ENCODE data around the gene CTF1. TPM values are rescaled to one million over a fixed set of nuclear protein-coding genes. Genes with fewer than 3 reads are reported as not detected.

The CTF1 gene
- total RNA-seq, 2 experiments from 2014 or later = 0.09 to 0.46 TPM

DNA sequence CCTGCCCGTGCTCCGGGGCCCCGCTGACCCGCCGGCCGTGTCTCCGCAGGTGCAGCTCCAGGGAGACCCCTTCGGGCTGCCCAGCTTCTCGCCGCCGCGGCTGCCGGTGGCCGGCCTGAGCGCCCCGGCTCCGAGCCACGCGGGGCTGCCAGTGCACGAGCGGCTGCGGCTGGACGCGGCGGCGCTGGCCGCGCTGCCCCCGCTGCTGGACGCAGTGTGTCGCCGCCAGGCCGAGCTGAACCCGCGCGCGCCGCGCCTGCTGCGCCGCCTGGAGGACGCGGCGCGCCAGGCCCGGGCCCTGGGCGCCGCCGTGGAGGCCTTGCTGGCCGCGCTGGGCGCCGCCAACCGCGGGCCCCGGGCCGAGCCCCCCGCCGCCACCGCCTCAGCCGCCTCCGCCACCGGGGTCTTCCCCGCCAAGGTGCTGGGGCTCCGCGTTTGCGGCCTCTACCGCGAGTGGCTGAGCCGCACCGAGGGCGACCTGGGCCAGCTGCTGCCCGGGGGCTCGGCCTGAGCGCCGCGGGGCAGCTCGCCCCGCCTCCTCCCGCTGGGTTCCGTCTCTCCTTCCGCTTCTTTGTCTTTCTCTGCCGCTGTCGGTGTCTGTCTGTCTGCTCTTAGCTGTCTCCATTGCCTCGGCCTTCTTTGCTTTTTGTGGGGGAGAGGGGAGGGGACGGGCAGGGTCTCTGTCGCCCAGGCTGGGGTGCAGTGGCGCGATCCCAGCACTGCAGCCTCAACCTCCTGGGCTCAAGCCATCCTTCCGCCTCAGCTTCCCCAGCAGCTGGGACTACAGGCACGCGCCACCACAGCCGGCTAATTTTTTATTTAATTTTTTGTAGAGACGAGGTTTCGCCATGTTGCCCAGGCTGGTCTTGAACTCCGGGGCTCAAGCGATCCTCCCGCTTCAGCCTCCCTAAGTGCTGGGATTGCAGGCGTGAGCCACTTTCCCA is 5.9 kb downstream of the CTF1 start:
- H3K27ac ChIP-seq (ENCODE audit: low read depth, low read length, poor library complexity, severe bottlenecking) = no peak overlapping the region

DNA sequence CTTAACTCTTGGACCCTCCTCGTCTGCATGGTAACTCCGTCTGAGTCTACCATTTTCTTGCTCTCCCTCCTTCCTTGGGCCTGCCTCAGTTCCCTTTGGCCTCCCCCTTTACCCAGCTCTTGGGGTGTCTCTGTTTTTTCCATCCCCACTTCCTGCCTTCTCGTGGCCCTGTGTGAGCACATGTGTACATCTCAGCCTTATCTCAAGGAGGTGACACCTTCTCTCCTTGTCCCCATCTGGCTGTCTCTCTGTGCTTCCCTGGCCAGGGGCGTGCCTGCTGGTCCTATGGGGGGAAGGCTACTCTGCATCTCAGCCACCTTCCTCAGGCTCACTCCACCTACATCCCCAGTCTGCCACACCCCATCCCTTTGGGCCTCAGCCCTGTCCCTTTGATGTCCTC is 6.6 kb downstream of the CTF1 start:
- CTCF ChIA-PET (ENCODE audit: unreplicated experiment) = no interaction called here
- Histone ChIP-seq H3K4me1 (ENCODE audit: insufficient read depth, low read length, poor library complexity, severe bottlenecking) (peaks cover 32% of the 10 kb centered on the region), H3K4me2 (ENCODE audit: low read length) (no peak overlapping the region), H4K20me1 (ENCODE audit: insufficient read depth, low read length) (no peaks in the 10 kb centered on the region), H2AFZ (ENCODE audit: low read length) (peak overlapping the region; percentile 44; the same call in 1 of the 2 replicates), H3K4me3 (ENCODE audit: low read depth, low read length, poor library complexity, severe bottlenecking) (no peak overlapping the region), H3K27ac (ENCODE audit: low read depth, low read length, poor library complexity, severe bottlenecking) (no peak overlapping the region), H3K9me3 (ENCODE audit: low read length) (no peaks in the 10 kb centered on the region; the same call in 1 of the 2 replicates), H3K9me2 (ENCODE audit: insufficient read depth, low read length) (no peaks in the 10 kb centered on the region), H3K79me2 (ENCODE audit: insufficient read depth, low read depth, low read length) (no peaks in the 10 kb centered on the region), H3K36me3 (ENCODE audit: insufficient read depth, low read length) (no peaks in the 10 kb centered on the region)
- TF ChIP-seq, protein P1, sequence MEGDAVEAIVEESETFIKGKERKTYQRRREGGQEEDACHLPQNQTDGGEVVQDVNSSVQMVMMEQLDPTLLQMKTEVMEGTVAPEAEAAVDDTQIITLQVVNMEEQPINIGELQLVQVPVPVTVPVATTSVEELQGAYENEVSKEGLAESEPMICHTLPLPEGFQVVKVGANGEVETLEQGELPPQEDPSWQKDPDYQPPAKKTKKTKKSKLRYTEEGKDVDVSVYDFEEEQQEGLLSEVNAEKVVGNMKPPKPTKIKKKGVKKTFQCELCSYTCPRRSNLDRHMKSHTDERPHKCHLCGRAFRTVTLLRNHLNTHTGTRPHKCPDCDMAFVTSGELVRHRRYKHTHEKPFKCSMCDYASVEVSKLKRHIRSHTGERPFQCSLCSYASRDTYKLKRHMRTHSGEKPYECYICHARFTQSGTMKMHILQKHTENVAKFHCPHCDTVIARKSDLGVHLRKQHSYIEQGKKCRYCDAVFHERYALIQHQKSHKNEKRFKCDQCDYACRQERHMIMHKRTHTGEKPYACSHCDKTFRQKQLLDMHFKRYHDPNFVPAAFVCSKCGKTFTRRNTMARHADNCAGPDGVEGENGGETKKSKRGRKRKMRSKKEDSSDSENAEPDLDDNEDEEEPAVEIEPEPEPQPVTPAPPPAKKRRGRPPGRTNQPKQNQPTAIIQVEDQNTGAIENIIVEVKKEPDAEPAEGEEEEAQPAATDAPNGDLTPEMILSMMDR (conservative IDR thresholded peaks at IDR 0.05; ENCODE audit: low read length) = no peak
- TF ChIP-seq EZH2phosphoT487 (IDR thresholded peaks at IDR 0.05; ENCODE audit: borderline replicate concordance, low read depth, low read length) = no peak
- intact Hi-C loops (cut with micrococcal nuclease; ENCODE audit: unreplicated experiment) = no loop called here
- DNase-seq (ENCODE audit: low spot score) = no peak
- POLR2A ChIA-PET = no interaction called here
- BruUV-seq (replicated peaks) = no TSS peak

More for the DNA sequence above, 5.9 kb downstream of the CTF1 start:
- Histone ChIP-seq H3K4me1 (ENCODE audit: insufficient read depth, low read length, poor library complexity, severe bottlenecking) (peaks cover 39% of the 10 kb centered on the region), H2AFZ (ENCODE audit: low read length) (peak overlapping the region; percentile 44), H4K20me1 (ENCODE audit: insufficient read depth, low read length) (no peaks in the 10 kb centered on the region), H3K9me2 (ENCODE audit: insufficient read depth, low read length) (no peaks in the 10 kb centered on the region), H3K79me2 (ENCODE audit: insufficient read depth, low read depth, low read length) (no peaks in the 10 kb centered on the region), H3K4me2 (ENCODE audit: low read length) (peak overlapping the region; percentile 46; the same call in 1 of the 2 replicates), H3K9me3 (ENCODE audit: low read length) (no peaks in the 10 kb centered on the region; the same call in 1 of the 2 replicates), H3K4me3 (ENCODE audit: low read depth, low read length, poor library complexity, severe bottlenecking) (no peak overlapping the region), H3K36me3 (ENCODE audit: insufficient read depth, low read length) (no peaks in the 10 kb centered on the region)
- intact Hi-C loops (cut with micrococcal nuclease; ENCODE audit: unreplicated experiment) = no loop called here
- no TSS peak for BruUV-seq (replicated peaks)
- POLR2A ChIA-PET = interaction anchor here (0.5 to 0.7 kb wide), 3 partner anchors 11 to 52 kb away, joined by 3 to 5 read pairs (median 3); no protein-coding TSS in a partner anchor
- no peak for DNase-seq (ENCODE audit: low spot score)
- TF ChIP-seq, protein P1 (conservative IDR thresholded peaks at IDR 0.05; ENCODE audit: low read length) = no peak
- no peak for TF ChIP-seq EZH2phosphoT487 (IDR thresholded peaks at IDR 0.05; ENCODE audit: borderline replicate concordance, low read depth, low read length)
- CTCF ChIA-PET (ENCODE audit: unreplicated experiment) = no interaction called here

DNA sequence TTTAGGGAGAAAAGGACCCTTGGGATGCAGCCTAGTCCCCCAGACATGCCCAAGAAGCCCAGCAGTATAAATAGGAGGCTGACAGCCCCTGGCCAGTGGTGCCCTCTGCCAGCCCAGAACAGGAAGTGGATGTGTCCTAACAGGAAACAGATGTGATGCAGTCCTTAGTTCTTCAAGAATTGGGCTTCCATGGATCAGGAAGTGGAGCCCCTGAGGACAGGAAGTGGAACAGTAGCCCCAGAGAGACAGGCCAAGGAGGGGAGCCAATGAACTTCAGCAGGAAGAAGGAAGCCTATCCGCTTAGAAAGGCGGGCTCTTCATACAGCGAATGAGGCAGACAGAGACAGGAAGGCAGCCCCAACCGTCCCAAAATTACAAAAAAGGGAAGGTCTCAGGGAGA is 7.2 kb downstream of the CTF1 start:
- Histone ChIP-seq H3K4me1 (ENCODE audit: insufficient read depth, low read length, poor library complexity, severe bottlenecking) (peaks cover 32% of the 10 kb centered on the region), H3K36me3 (ENCODE audit: insufficient read depth, low read length) (no peaks in the 10 kb centered on the region), H3K79me2 (ENCODE audit: insufficient read depth, low read depth, low read length) (no peaks in the 10 kb centered on the region), H2AFZ (ENCODE audit: low read length) (peak overlapping the region; percentile 99), H3K27ac (ENCODE audit: low read depth, low read length, poor library complexity, severe bottlenecking) (peak overlapping the region; percentile 8), H3K4me2 (ENCODE audit: low read length) (peak overlapping the region; percentile 23), H4K20me1 (ENCODE audit: insufficient read depth, low read length) (no peaks in the 10 kb centered on the region), H3K9me3 (ENCODE audit: low read length) (no peaks in the 10 kb centered on the region; the same call in 1 of the 2 replicates), H3K9me2 (ENCODE audit: insufficient read depth, low read length) (no peaks in the 10 kb centered on the region), H3K4me3 (ENCODE audit: low read depth, low read length, poor library complexity, severe bottlenecking) (no peak overlapping the region)
- BruUV-seq (replicated peaks) = no TSS peak
- ChIA-PET POLR2A (no interaction called here), CTCF (ENCODE audit: unreplicated experiment) (no interaction called here)
- intact Hi-C loops (cut with micrococcal nuclease; ENCODE audit: unreplicated experiment) = no loop called here
- TF ChIP-seq, protein P1 (conservative IDR thresholded peaks at IDR 0.05; ENCODE audit: low read length) = no peak
- TF ChIP-seq EZH2phosphoT487 (IDR thresholded peaks at IDR 0.05; ENCODE audit: borderline replicate concordance, low read depth, low read length) = no peak
- DNase-seq (ENCODE audit: low spot score) = peak; percentile 38

Measured in OCI-LY7 (cell line).